ENCODE results near the gene ADAM23. TPM values are rescaled to one million over a fixed set of nuclear protein-coding genes. Genes with fewer than 3 reads are reported as not detected.

The ADAM23 gene
- polyA plus RNA-seq, 1 donor (not counting 4 experiments of a cell fraction or from before 2014, with no cell fraction given): 1.3 TPM

- no peaks in the 10 kb centered on the region for H3K36me3 ChIP-seq (ENCODE audit: control insufficient read depth in 2 of 2, extremely low read depth in 1 of 2, insufficient read depth in 2 of 2, low read length in 2 of 2)
- dilution Hi-C loops (cut with MboI; ENCODE audit: extremely low pct_ligation_motif_present, low sequenced_read_pairs): no loop called here
- no peak overlapping the region for H3K9ac ChIP-seq (ENCODE audit: control insufficient read depth, extremely low read depth, insufficient read depth, low read length)
- no peaks in the 10 kb centered on the region for H3K9me3 ChIP-seq (ENCODE audit: control insufficient read depth, low read depth, low read length)
- H3K79me2 ChIP-seq (ENCODE audit: control insufficient read depth, insufficient read depth, low read length): no peaks in the 10 kb centered on the region
- no peaks in the 10 kb centered on the region for H3K9me1 ChIP-seq (ENCODE audit: control insufficient read depth, extremely low read depth, insufficient read depth, low read length)
- H3K4me3 ChIP-seq (ENCODE audit: control insufficient read depth in 2 of 3, extremely low read depth in 1 of 3, insufficient read depth in 2 of 3, low read depth in 1 of 3, low read length in 3 of 3): no peak overlapping the region
- H3K4me1 ChIP-seq (ENCODE audit: control insufficient read depth, extremely low read depth, insufficient read depth, low read length): peaks cover 13% of the 10 kb centered on the region
- H3K27ac ChIP-seq (ENCODE audit: control insufficient read depth, insufficient read depth, low read length): no peak overlapping the region
- FAIRE-seq (no peak), DNase-seq (ENCODE audit: low read depth, low spot score) (no peak)
- H3K4me2 ChIP-seq (ENCODE audit: control insufficient read depth, extremely low read depth, insufficient read depth, low read depth, low read length): no peak overlapping the region
- H4K20me1 ChIP-seq (ENCODE audit: control insufficient read depth, extremely low read depth, insufficient read depth, low read length): no peaks in the 10 kb centered on the region
- H2AFZ ChIP-seq (ENCODE audit: control insufficient read depth, low read length): no peak overlapping the region
- TF ChIP-seq CTCF (optimal IDR thresholded peaks at IDR 0.05 in 1 of 3, IDR thresholded peaks at IDR 0.05 in 1 of 3, conservative IDR thresholded peaks at IDR 0.05 in 1 of 3; ENCODE audit: extremely low read depth in 1 of 3, insufficient read depth in 2 of 3, low read length in 3 of 3) (no peak), EZH2 (IDR thresholded peaks at IDR 0.05; ENCODE audit: low read length) (no peak)
- no peaks in the 10 kb centered on the region for H3K27me3 ChIP-seq (ENCODE audit: control insufficient read depth, extremely low read depth, insufficient read depth, low read length)
Measured at GRCh38 chr2:206561962-206562361, 118.6 kb downstream of the ADAM23 start.

DNA sequence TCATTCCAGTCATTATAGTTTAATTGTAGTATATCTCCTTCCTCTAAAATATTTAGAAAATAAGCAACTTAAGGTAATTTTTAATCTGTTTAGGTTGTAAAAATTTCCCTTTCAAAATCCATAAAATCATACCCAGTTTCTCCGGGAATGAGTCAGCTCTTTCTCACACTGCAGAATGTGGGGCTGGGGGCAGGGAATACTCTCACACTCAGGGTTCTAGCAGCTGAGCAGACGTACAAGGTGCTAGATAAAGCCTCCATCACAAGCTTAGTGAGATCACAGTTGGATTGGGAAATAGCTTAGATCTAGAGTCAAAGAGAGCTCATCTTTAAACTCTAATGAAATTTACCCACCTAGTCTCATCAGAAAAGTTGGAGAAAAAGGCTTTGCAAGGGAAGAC is 119.0 kb downstream of the ADAM23 start:
- no peaks in the 10 kb centered on the region for H4K20me1 ChIP-seq (ENCODE audit: control insufficient read depth, extremely low read depth, insufficient read depth, low read length)
- no peak overlapping the region for H3K27ac ChIP-seq (ENCODE audit: control insufficient read depth, insufficient read depth, low read length)
- H2AFZ ChIP-seq (ENCODE audit: control insufficient read depth, low read length): no peak overlapping the region
- no peak overlapping the region for H3K4me2 ChIP-seq (ENCODE audit: control insufficient read depth, extremely low read depth, insufficient read depth, low read depth, low read length)
- no peaks in the 10 kb centered on the region for H3K36me3 ChIP-seq (ENCODE audit: control insufficient read depth in 2 of 2, extremely low read depth in 1 of 2, insufficient read depth in 2 of 2, low read length in 2 of 2)
- DNase-seq (ENCODE audit: low read depth, low spot score): no peak
- no peaks in the 10 kb centered on the region for H3K9me3 ChIP-seq (ENCODE audit: control insufficient read depth, low read depth, low read length)
- no peak for FAIRE-seq
- H3K4me3 ChIP-seq (ENCODE audit: control insufficient read depth in 2 of 3, extremely low read depth in 1 of 3, insufficient read depth in 2 of 3, low read depth in 1 of 3, low read length in 3 of 3): no peak overlapping the region
- dilution Hi-C loops (cut with MboI; ENCODE audit: extremely low pct_ligation_motif_present, low sequenced_read_pairs): no loop called here
- no peaks in the 10 kb centered on the region for H3K9me1 ChIP-seq (ENCODE audit: control insufficient read depth, extremely low read depth, insufficient read depth, low read length)
- TF ChIP-seq CTCF (optimal IDR thresholded peaks at IDR 0.05 in 1 of 3, IDR thresholded peaks at IDR 0.05 in 1 of 3, conservative IDR thresholded peaks at IDR 0.05 in 1 of 3; ENCODE audit: extremely low read depth in 1 of 3, insufficient read depth in 2 of 3, low read length in 3 of 3) (no peak), EZH2 (IDR thresholded peaks at IDR 0.05; ENCODE audit: low read length) (no peak)
- peaks cover 13% of the 10 kb centered on the region for H3K4me1 ChIP-seq (ENCODE audit: control insufficient read depth, extremely low read depth, insufficient read depth, low read length)
- no peaks in the 10 kb centered on the region for H3K79me2 ChIP-seq (ENCODE audit: control insufficient read depth, insufficient read depth, low read length)
- H3K27me3 ChIP-seq (ENCODE audit: control insufficient read depth, extremely low read depth, insufficient read depth, low read length): no peaks in the 10 kb centered on the region
- H3K9ac ChIP-seq (ENCODE audit: control insufficient read depth, extremely low read depth, insufficient read depth, low read length): no peak overlapping the region

Data from keratinocyte (primary cell).